OCI-LY1 (cell line): Measurements from ENCODE around the gene PRUNE2.

Experiments used
- CTCF ChIP-seq: fragments of 200-600 bp; sonication (generic), shearing (Covaris generic); IDR thresholded peaks from 2 replicates; pipeline ENCODE4 v1.5.1; 2017; ENCODE audit warnings: mild to moderate bottlenecking, antibody characterized with exemption, low read length, moderate library complexity, mixed read lengths
- EZH2 ChIP-seq: fragments of 200-600 bp; sonication (generic), shearing (Covaris generic); IDR thresholded peaks from 2 replicates; pipeline ENCODE4 v1.8.0; 2017; ENCODE audit warnings: borderline replicate concordance, mixed run types, mild to moderate bottlenecking, antibody characterized with exemption, low read length, moderate library complexity, mixed read lengths

- TF ChIP-seq CTCF = no peak
- no peak for TF ChIP-seq EZH2
These were observed 102.8 kb downstream of the PRUNE2 start for GRCh38 chr9:76803083-76803482.
